ENCODE measurements around the gene NEK7. TPM values are rescaled to one million over a fixed set of nuclear protein-coding genes. Genes with fewer than 3 reads are reported as not detected.

Gene NEK7
- total and polyA plus RNA-seq, 2 of the 8 experiments (the other 6 are each of a cell fraction or from before 2014, with no cell fraction given), result 5.1 to 10.0 TPM

- no peak for TF ChIP-seq SRF (IDR thresholded peaks at IDR 0.05; ENCODE audit: low read depth, low read length)
Measured at GRCh38 chr1:198199105-198199504, 42.3 kb downstream of the NEK7 start (continued).

Measured in H1 (cell line).